Measurements from ENCODE around the gene GNAQ.
"Not testable (repeated sequence)": the region's sequence is repeated elsewhere in the genome, so short reads cannot be mapped to it uniquely, and the experiment has no call there.

Gene GNAQ

DNA sequence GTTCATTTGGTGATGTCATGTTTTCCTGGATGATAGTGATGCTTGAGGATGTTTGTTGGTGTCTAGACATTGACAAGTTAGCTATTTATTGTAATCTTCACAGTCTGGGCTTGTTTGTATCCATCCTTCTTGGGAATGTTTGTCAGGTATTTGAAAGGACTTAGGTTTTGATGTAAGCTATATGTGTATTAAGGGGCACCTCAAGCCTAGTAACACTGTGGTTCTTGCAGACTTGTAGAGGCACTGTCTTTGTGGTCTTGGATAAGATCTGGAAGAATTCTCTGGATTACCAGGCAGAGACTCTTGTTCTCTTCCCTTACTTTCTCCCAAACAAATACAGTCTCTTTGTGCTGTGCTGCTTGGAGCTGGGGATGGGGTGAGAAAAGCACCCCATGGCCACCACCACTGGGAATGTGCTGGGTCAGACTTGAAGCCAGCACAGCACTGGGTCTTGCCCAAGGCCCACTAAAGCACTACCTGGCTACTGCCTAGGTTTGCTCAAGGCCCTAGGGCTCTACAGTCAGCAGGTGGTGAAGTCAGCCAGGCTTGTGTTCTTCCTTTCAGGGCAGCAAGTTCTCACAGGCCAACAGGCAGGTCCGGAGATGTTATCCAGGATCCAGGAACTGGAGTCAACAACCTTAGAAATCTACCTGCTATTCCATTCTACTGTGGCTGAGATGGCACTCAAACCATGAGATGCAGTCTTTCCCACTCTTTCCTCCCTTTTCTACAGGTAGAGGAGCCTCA, 334.2 kb downstream of the GNAQ start:
- no peak overlapping the region for H3K27ac ChIP-seq
- TF ChIP-seq, protein P1, sequence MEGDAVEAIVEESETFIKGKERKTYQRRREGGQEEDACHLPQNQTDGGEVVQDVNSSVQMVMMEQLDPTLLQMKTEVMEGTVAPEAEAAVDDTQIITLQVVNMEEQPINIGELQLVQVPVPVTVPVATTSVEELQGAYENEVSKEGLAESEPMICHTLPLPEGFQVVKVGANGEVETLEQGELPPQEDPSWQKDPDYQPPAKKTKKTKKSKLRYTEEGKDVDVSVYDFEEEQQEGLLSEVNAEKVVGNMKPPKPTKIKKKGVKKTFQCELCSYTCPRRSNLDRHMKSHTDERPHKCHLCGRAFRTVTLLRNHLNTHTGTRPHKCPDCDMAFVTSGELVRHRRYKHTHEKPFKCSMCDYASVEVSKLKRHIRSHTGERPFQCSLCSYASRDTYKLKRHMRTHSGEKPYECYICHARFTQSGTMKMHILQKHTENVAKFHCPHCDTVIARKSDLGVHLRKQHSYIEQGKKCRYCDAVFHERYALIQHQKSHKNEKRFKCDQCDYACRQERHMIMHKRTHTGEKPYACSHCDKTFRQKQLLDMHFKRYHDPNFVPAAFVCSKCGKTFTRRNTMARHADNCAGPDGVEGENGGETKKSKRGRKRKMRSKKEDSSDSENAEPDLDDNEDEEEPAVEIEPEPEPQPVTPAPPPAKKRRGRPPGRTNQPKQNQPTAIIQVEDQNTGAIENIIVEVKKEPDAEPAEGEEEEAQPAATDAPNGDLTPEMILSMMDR (IDR thresholded peaks at IDR 0.05), result no peak
- no peak for TF ChIP-seq ZFX (IDR thresholded peaks at IDR 0.05; ENCODE audit: borderline replicate concordance)

DNA sequence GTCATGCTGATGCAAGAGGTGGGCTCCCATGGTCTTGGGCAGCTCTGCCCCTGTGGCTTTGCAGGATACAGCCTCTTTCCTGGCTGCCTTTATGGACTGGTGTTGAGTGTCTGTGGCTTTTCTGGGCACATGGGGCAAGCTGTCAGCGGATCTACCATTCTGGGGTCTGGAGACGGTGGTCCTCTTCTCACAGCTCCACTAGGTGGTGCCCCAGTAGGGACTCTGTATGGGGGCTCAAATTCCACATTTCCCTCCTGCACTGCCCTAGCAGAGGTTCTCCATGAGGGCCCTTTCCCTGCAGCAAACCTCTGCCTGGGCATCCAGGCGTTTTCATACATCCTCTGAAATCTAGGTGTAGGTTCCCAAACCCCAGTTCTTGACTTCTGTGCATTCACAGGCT, 340.9 kb downstream of the GNAQ start:
- not testable (repeated sequence) for H3K27ac ChIP-seq

DNA sequence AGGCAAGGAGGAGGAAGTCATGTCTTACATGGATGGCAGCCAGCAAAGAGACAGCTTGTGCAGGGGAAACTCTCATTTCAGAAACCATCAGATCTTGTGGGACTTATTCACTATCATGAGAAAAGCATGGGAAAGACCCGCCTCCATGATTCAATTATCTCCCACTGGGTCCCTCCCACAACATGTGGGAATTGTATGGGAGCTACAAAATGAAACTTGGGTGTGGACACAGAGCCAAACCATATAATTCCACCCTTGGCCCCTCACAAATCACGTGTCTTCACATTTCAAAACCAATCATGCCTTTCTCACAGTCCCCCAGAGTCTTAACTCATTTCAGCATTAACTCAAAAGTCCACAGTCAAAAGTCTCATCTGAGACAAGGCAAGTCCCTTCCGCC, 341.5 kb downstream of the GNAQ start:
- not testable (repeated sequence) for H3K27ac ChIP-seq

DNA sequence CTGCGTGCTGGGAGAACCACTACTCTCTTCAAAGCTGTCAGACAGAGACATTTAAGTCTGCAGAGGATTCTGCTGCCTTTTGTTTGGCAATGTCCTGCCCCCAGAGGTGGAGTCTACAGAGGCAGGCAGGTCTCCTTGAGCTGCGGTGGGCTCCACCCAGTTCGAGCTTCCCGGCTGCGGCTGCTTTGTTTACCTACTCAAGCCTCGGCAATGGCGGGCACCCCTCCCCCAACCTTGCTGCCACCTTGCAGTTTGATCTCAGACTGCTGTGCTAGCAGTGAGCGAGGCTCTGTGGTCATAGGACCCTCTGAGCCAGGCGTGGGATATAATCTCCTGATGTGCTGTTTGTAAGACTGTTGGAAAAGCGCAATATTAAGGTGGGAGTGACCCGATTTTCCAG, 343.9 kb downstream of the GNAQ start:
- not testable (repeated sequence) for H3K27ac ChIP-seq

DNA sequence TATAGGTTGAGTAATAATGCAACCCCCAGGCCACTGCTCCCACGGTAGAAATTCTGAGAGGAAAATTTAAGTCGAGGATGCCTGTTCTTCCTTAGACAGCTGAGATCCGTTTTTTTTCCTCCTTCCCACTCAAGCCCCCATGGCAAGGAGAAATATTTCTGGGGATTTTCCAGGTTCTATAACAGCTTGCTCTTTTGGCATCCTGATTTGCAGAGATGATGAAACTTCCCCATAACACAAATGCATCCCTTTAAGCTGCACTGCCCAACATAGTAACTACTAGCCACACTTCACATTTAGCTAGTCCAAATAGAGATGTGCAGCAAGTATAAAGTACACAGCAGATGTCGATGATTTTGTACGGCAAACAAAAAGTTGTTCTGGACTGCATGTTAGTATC, 351.0 kb downstream of the GNAQ start:
- H3K27ac ChIP-seq, result no peak overlapping the region
- no peak for TF ChIP-seq ZFX (IDR thresholded peaks at IDR 0.05; ENCODE audit: borderline replicate concordance)
- TF ChIP-seq, protein P1 (IDR thresholded peaks at IDR 0.05), result no peak

DNA sequence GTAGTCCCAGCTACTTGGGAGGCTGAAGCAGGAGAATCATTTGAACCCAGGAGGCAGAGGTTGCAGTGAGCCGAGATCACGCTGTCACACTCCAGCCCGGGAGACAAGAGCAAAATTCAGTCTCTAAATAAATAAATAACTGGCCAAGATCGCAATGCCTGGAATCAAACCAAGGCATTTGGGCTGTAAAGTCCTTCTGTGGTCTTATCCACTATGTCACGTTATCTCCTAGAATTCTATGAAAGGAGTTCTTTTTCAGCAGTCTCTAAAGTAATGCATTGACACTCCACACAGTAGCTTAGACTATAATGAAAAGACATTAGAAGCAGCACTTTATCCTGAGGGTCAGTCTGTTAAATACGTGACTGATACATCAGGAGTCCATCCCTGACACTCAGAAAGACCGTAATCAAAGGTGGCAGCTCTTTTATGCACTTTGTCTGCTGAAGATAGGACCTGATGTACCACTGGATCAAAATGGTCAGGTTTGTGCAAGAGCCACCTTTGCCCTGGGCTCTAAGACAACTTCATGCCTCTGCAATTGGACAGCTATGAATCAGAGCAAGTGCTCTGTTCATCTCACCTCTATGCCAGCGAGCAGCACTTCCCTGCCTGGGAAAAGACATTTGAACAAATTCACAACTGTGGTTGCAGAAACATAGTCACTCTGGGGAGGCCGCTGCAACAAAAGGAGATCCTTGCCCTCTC, 351.8 kb downstream of the GNAQ start:
- no peak overlapping the region for H3K27ac ChIP-seq
- no peak for TF ChIP-seq ZFX (IDR thresholded peaks at IDR 0.05; ENCODE audit: borderline replicate concordance)
- TF ChIP-seq, protein P1 (IDR thresholded peaks at IDR 0.05), result no peak

DNA sequence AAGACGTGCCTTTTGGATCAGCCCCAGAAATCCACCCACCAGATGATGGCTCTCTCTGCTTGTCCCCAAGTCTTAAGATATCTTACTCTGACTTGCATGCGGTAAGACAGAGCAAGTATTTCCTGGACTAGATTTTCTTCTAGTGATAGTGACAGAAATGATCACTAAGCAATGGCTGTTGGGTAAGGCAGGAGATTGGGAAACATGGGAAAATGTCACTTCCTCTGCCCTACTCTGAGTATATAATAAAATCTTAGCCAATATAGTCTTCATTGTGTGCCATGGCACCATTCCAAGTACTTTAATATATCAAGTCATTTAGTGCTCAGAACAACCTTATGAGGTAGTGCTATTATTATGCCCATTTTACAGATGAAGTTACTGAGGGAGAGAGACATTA, 352.5 kb downstream of the GNAQ start:
- H3K27ac ChIP-seq, result no peak overlapping the region
- TF ChIP-seq, protein P1 (IDR thresholded peaks at IDR 0.05), result no peak
- no peak for TF ChIP-seq ZFX (IDR thresholded peaks at IDR 0.05; ENCODE audit: borderline replicate concordance)

DNA sequence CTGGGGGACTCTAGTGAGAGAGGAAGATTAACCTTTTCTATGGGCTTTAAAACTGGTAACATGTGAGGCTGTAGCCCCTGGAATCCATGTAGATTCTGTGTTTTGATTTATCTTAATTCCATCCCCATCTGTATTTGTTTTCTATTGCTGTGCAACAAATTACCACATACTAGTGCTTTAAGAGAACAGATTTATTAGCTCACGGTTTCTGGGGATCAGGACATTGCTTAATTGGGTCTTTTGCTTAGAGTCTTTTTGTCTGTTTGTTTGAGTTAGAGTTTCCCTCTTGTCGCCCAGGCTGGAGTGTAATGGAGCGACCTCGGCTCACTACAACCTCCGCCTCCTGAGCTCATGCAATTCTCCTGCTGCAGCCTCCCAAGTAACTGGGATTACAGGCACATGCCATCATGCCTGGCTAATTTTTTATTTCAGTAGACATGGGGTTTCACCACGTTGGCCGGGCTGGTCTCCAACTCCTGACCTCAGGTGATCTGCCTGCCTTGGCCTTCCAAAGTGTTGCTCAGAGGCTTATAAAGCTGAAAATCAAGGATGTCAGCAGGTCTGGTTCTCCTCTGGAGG, 353.6 kb downstream of the GNAQ start:
- H3K27ac ChIP-seq, result no peak overlapping the region
- TF ChIP-seq ZFX (IDR thresholded peaks at IDR 0.05; ENCODE audit: borderline replicate concordance), result no peak
- TF ChIP-seq, protein P1 (IDR thresholded peaks at IDR 0.05), result no peak

All from 22Rv1 (cell line).